Stimulated activated CD8-positive, alpha-beta memory T cell treated with anti-CD3 and anti-CD28 coated beads, Interleukin-7, amount 100 ng/mL, for 24 hours (primary cell): ENCODE results near the gene PTPRA.
"Not testable (repeated sequence)": the region's sequence is repeated elsewhere in the genome, so short reads cannot be mapped to it uniquely, and the experiment has no call there.

Source experiments
- DNase-seq: peaks from one replicate; pipeline ENCODE4 v3.0.0-alpha.2; 2020; ENCODE audit warnings: low read depth

Gene PTPRA

DNA sequence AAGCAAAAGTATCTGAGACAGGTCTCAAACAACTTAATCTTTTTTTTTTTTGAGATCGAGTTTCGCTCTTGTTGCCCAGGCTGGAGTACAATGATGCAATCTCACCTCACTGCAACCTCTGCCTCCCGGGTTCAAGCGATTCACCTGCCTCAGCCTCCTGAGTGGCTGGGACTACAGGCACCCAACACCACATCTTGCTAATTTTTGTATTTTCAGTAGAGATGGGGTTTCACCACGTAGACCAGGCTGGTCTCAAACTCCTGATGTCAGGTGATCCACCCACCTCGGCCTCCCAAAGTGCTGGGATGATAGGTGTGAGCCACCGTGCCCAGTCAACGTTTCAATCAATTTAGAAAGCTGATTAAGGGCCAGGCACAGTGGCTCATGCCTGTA is 200.0 kb downstream of the PTPRA start:
- DNase-seq, result not testable (repeated sequence)

DNA sequence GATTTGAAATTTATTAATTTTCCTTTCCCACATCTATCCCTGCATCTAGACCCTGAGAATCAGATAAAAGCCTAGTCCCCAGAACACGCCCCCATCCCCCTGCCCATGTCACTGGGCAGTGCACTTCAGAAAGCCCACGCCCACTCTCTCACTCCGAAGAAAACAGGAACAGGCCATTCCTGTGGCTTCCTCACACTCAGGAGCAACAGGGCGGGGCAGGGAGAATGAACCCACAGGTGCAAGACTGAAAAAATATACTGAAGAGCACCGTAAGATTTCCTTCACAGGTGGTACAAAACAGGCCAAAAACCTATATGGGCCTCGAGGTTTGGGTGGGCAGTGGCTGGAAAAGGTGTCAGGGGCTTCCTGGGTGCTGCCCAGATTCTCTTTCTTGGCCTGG is 201.5 kb downstream of the PTPRA start:
- no peak for DNase-seq

DNA sequence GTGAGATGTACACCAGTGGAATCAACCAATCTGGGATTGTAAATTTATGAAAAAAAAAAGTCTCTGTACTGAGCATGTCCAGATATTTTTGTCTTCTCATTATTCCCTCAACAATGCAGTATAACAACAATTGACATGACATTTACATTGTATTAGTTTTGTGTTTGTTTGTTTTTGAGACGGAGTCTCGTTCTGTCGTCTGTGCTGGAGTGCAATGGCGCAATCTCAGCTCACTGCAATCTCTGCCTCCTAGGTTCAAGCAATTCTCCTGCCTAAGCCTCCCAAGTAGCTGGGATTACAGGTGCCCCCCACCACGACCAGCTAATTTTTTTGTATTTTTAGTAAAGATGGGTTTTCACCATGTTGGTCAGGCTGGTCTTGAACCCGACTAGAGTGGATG is 202.0 kb downstream of the PTPRA start:
- DNase-seq, result not testable (repeated sequence)

DNA sequence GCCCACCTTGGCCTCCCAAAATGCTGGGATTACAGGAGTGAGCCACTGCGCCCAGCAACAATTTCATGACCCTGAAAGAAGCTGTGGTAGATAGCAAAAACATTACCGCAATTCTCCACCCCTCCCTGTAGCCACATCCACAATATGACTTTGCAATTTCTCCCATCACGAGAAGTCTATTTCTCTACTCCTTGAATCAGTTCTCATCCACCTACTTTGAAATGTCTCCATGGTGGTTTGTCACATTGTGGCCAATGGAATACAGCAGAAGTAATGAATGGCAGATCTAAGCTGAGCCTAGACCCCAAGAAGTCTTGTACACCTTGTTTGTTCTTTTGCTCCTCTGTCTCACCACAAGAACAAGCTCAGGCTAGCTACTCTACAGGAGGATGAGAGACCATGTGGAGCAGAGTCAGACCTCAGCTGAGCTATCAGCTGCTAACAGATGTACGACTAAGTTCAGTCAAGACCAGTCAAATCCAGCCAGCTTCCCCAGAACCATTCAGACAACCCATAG is 204.4 kb downstream of the PTPRA start:
- DNase-seq, result no peak

DNA sequence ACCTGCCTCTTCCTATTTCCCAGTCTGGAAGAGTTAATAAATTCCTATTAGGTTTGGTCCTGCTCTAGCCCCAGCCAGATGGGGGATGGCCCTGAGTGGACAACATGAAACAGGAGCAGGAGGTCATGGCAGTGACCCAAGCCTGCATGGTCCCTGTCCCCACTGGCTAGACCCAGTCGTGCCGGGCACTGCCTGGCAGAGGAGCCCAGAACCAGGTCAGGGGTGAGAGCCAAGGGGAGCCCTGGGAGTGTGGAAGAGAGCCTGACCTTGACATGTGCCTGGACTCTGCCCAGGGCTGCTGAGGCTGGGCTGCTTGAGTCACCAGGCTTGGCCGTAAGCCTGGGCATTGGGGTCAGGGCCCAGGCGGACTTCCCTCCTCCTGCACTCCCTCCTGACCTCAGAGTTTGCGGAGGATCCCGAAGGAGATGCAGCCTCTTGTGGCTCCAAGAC is 207.7 kb downstream of the PTPRA start:
- no peak for DNase-seq

DNA sequence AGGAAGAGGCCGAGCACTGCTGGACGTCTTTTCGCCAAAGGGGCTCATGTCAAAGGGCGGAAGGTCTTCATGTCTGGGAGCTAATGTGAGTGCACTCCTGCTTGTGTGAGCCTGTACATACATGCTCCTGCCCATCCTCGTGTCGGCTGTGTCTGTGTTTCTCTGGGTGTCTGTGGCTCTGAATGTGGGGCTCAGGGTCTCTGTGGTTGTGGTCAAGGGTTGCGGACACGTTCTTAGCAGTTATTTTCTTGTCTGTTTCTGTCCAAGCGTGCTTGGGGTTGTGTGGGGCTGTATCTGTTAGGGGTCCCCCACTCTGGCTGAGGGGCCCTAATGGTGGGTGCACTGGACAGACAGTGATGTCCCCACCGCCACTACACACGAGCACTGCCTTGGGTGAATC is 208.4 kb downstream of the PTPRA start:
- DNase-seq, result no peak

DNA sequence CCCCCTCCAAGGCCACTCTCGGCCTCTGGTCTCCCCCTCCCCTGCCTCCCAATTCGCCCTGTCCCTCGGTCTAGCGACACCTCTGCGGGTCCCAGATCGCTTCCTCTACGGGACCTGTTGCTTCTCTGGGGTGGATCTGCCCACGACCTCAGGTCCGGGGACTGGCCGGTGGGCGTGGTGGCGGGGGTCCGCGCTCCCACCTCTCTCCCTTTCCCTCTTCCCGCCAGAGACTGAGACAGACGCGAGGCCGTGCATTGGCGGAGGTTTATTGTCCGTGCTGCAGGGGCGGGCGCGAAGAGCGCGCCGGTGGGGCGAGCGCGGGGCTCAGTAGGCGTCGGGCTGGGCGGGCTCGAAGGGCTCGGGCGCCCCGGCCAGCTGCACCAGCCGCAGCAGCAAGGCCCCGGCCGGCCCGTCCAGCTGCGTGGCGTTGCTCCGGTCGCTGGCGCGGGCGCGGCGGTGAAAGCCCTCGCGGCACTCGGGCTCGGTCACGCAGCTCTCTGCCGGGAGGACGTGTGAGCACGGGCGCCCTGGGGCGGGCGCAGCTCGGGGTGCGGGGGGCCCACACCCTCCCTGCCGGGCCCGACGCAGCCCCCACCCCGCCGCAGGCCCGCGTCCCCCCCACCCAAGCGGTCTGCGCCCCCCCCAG is 209.1 kb downstream of the PTPRA start:
- no peak for DNase-seq

DNA sequence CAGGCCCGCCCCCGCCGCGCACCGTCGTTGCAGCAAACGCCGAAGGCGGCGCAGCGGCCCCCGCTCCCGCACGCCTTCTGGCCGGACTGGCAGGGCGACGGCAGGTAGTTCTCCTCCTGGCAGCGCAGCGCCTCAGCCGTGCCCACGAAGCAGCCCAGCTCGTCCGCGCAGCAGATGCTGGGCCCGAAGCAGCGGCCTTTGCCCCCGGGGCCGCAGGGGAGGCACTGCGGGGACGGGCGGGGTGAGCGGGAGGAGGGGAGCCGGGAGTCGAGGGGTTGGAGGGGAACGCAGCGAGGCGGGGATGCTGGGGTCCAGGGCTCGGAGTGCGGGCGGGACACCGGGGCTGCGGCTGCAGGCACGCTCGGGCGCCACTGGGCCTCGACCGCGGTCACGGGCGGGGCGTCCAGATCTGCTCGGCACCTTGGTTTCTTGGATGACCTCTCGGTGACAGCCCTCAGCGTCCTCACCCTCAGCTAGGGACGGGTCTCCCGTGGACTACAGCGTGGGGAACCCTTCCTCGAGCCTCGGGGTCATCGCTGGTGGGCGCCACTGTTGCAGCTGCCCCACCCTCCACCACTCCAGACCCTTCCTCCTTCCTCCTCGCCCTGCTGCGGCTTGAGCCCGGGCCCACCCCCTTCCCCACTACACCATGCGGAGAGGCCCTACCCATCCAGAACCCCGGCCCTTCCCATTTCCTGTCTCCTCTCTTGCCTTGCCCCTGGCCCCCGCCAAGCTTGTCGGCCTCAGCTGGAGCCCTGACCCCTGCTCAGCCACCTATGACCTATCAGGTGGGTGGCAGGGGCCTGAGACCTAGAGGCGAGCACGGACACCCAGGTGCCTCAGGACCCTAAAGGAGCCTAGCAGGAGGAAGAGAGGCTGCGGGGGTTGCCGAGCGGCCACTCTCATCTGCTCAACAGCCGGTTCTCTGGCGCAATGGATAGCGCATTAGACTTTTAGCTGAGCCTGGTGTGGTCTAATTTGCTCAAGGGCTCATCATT is 210.0 kb downstream of the PTPRA start:
- DNase-seq, result no peak

DNA sequence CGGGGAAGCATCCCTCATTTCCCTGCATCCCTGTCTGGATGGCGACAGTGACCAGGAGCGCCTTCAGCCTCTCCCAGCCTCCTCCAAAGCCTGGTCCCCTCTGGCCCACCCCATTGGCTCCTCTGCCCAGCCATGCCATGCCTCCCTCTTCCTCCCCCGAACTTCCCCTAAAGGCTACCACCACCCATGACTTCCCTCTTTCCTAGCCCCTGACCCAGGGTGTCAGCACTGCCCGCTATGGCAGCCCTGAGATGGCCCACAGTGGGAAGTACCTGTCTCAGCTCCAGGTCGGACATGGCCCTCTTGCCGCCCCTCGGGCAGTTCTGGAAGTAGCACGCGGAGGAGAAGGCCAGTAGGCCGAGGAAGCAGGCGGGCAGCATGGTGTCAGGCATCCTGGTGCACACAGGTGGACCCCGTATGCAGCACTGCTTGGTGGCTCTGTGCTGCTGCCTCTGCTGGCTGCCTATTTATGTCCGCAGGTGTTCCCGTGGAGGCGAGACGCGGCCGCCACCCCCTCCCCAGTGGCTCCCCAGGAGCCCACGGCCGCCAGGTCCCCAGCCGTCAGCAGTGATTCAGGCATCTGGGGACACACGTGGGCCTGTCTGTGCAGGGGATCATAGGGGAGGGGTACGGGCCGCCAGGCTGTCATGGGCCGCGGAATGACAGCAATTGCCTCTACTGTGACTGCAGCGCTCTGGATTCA is 211.2 kb downstream of the PTPRA start, which contains the start of gene AVP:
Gene AVP, minus strand, starts transcription at position 442 of the 703 bp plus-strand sequence. Its CDS starts 50 bp downstream, at position 392.
- no peak for DNase-seq

DNA sequence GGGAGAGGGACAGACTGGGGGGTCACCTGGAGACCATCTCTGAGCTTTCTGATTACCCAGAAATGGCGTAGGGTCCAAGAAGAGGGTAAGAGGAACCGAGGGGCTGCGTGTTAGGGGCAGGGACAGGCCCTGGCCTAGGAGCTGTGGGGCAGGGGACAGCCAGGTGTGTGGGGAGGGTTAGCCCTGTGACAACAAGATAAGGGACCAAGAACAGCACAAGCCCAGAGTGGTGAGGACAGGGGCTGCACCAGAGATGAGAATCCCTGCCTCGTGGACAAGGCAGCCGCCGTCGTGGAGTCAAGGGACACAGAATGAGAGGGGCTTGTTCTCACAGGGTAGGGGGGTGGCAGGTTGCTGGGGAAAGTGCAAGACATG is 211.7 kb downstream of the PTPRA start:
- DNase-seq, result no peak

DNA sequence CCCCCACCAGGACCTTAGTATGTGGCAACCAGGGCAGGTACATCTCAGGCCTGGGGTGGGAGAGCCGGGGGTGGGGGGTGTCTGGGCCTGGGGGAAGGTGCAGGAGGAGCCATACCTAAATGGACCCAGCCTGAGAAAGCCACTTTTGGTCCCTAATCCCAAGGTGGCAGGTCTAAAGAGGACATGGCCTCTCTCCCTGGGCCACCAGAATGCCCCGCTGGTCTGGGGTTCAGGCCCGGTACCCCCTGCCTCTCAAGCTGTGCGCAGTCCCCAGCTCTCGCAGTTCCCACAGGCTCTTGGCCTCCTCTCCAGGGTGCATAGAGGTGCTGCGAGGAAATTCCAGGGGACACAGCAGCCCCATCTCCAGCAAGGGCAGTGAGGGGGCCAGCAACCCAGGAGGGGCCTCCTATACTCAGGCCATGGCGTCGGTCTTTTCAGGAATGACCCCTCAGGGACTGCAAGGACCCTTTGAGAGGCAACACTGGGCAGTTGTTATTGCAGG is 212.3 kb downstream of the PTPRA start:
- no peak for DNase-seq

DNA sequence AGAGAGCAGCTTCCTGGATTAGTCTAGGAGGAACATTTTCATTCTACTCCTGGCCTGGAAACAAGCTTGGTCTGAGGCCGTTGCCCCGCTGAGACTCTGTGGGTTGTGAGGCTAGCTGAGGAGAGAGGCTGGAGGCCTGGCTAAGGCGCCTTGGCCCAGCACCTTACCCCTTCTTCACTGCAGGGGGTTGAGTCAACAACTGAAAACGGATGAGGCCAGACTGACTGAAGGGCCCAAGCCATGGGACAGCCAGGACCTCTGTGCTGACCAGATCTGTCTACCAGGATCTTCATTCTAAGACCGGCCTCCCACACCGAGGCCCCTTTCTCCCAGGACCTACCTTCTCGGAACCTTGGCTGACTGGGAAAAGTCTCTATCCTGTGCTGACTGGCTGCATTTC is 214.8 kb downstream of the PTPRA start:
- DNase-seq, result no peak
